ENCODE results near the gene FOXK2.
"Not testable (repeated sequence)": the region's sequence is repeated elsewhere in the genome, so short reads cannot be mapped to it uniquely, and the experiment has no call there.

The FOXK2 gene

DNA sequence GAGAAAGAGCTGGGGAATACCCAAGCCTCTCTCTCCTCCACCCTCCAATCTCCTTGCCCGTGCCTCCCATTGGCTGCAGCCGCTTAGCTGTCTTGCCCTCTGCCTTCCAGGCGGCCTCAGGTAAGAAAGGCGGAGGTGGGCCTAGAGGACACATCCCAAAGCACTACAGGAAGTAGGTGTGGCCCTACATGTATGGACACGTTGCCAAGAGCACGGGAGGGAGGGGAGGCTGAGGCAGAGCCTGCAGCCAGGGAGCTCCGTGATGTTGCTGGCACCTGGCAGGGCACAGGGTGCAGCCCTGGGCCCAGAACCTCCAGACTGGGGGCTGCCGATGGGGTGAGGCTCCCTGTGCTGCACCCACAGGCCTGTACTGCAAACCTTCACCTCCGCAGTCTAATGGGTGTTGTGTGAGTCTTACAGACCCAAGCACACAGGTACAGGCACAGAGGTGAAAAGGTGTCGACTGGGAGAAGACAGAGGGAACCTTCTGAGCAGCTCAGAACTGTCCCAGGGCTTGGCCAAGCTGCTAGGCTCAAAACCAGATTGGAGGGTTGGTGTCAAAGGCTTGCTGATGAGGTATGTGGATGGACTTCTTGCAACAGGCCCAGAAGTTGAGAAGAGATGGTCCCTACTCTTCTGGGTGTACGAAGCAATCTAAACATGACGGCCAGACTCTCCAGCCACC lies 23.5 kb upstream of the FOXK2 start:
- no peak for DNase-seq

GRCh38 chr17:82496529-82497434 lies 22.8 kb upstream of the FOXK2 start:
- peak; percentile 85 for DNase-seq

GRCh38 chr17:82497483-82498405 lies 21.8 kb upstream of the FOXK2 start:
- no peak for DNase-seq

DNA sequence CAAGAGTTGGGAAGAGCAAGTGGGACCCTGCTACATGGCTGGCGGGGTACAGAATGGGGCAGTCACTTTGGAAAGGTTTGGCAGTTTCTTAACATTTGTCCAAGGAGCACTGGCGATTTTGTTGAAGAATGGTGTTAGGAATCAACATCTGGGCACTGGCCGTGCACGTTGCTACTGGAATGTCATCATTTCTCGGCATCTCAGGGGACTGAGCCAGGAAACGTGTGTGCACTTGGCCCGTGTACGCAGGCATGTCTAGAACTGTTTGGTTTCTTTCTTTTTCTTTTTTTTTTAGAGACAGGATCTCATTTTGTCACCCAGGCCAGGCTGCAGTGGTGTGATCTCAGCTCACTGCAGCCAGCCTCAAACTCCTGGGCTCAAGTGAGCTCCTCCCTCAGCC lies 17.3 kb upstream of the FOXK2 start:
- DNase-seq, result no peak

DNA sequence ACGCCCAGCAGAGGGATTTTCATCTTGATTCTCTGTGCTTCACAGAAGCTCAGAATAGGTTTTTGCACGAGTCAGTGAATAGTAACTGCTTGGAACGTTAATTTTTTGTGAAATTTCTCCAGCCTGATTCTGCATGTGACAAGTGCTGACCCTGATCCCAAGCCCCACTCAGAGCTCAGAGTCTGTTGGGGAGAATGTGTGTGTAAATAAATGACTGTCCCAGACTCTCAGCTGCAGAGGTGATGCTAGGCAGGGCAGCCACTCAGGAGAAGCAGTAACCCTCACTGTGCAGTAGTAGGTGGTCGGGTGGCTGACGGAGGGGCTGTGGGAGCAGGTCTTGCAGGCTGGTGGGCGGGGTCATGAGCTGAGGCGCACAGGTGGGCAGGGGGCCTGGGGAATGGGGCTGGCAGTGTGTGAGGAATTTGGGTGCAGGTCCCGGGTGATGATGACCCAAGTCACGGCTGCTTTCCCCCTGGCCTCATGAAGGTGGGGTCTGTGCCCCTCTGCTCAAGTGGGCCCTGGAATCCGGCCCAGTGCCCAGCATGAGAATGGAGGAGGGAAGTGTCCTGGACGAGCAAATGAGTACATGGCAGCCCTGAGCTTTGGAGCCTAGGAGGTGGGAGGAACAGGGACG lies 16.3 kb upstream of the FOXK2 start:
- DNase-seq, result no peak

- DNase-seq, result no peak
Observed at GRCh38 chr17:82503728-82504308, 15.7 kb upstream of the FOXK2 start.

DNA sequence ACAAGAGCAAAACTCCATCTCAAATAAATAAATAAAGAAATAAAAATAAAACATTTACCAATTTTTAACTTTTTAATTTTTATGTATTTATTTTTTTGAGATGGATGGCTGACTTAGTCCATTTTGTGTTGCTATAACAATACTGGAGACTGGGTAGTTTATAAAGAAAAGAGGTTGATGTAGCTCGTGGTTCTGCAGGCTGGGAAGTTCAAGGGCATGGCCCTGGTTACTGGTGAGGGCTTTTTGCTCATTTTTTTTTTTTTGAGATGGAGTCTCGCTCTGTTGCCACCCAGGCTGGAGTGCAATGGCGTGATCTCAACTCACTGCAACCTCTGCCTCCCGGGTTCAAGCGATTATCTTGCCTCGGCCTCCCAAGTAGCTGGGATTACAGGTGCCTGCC lies 14.2 kb upstream of the FOXK2 start:
- no peak for DNase-seq

DNA sequence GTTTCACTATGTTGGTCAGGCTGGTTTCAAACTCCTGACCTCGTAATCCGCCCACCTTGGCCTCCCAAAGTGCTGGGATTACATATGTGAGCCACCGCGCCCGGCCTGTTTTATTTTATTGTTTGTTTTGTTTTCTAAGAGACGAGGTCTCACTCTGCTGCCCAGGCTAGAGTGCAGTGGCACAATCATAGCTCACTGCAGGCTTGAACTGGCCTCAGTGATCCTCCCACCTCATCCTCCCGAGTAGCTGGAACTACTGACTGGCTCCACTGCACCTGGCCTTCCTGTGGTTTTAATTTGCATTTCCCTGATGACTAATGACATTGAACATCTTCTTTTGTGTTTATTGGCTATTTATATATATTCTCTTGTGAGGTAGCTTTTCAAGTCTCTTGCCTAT lies 13.1 kb upstream of the FOXK2 start:
- DNase-seq, result not testable (repeated sequence)

- no peak for DNase-seq
Observed at GRCh38 chr17:82507631-82508175, 11.8 kb upstream of the FOXK2 start.

DNA sequence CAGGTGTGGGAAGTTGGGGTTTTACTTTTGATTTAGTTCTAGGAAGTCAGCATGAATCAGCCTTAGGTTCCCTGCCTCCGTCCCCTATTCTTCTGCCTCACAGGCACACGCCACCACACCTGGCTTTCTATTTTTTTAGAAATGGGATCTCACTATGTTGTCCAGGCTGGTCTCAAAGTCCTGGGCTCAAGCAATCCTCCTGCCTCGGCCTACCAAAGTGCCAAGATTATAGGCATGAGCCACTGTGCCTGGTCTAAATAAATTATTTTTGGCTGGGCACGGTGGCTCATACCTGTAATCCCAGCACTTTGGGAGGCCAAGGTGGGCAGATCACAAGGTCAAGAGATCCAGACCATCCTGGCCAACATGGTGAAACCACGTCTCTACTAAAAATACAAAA lies 7.9 kb upstream of the FOXK2 start:
- not testable (repeated sequence) for DNase-seq

DNA sequence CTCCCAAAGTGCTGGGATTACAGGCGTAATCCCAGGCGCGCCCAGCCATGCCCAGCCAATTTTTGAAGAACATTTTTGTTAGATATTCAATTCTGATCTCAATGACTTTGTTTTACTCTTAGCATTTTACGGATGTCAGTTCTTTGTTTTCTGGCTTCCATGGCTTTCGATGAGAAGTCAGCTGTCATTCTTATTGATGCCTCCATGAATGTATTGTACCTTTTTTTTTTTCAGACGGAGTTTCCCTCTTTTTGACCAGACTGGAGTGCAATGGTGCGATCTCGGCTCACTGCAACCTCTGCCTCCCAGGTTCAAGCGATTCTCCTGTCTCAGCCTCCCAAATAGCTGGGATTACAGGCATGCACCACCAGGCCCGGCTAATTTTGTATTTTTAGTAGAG lies 5.7 kb upstream of the FOXK2 start:
- DNase-seq, result not testable (repeated sequence)

GRCh38 chr17:82517230-82517865 lies 2.2 kb upstream of the FOXK2 start:
- DNase-seq, result no peak

- no peak for DNase-seq
Observed at GRCh38 chr17:82519971-82520903, 705 bp downstream of the FOXK2 start.

DNA sequence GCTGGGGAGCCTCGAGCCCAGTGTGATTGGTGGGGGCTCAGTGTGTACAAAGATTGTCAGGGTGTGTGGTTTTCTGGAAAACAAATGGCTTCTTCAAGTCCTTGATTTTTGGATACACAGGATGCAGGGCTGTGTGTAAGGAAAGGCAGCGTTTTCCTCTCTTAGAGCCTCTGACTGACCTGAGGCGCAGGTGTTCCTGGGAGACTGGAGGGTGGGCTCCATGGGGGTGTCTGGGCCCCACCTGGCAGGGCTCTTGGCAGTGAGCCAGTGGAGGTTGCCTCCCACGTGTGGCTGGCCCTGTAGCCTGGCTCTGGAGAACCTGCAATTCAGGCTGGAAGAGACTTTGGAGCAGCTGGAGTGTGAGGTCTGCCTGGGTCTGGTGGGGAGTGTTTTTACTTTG lies 5.0 kb downstream of the FOXK2 start:
- no peak for DNase-seq

- no peak for DNase-seq
Observed at GRCh38 chr17:82525712-82526111, 6.2 kb downstream of the FOXK2 start.

GRCh38 chr17:82527898-82528297 lies 8.4 kb downstream of the FOXK2 start:
- DNase-seq, result no peak

DNA sequence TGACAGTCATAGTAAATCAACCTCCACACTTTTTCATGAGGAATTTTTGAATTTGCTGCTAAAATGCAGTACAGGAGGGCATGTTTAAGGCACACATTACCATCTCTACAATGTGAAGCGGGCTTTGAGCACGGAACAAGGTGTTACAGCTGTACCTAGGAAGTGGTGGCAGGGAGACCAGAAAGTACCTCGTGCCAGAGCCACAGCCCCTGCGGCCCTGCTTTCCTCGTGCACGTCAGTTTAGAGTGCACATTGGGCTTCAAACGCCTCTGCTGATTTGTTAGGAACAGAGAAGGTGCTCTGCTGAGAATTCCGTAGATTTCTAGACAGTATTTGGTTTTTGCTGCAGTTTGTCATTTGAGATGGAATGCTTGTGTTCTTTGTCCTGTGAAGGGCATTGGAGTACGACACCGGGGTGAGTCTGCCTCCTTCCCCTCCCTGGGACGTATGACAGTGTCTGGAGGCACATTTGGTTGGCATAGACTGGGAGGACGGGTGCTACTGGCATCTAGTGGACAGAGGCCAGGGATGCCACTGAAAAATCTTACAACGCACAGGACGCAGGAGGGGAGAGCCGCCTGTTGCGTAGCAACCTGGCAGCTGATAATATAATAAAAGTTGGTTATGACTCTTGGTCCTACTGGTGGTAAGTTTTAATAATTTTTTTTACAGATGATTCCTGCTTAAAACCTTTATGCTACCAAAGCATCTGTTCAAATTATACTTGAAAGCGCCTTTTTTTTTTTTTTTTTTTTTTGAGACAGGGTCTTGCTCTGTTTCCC lies 9.1 kb downstream of the FOXK2 start:
- DNase-seq, result peak; percentile 50

DNA sequence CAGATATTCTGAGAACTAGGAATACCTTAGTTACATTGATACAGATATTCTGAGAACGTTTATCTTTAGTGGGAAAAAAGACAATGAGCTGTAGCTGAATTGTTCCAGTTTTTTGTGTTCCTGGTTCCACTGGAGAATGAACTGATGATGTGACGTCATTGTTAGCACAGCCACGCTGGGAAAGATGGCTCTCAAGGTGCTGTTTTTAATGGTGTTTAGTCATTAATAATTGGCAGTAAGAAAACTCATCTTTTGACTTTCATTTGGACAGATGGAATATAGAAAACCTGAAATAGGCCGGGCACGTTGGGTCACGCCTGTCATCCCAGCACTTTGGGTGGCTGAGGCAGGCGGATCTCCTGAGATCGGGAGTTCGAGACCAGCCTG lies 10.4 kb downstream of the FOXK2 start:
- DNase-seq, result no peak

- DNase-seq, result no peak
Observed at GRCh38 chr17:82531431-82531881, 11.9 kb downstream of the FOXK2 start.

Measured in NCI-H1694 (cell line).